GM08714 (cell line): ENCODE measurements around the gene KIFAP3.

Experiments used
- H3K4me3 ChIP-seq: fragments of 200-500 bp; sonication (Bioruptor generic); 2 replicates; pipeline ENCODE4 v1.5.1; 2014; ENCODE audit warnings: mild to moderate bottlenecking, low read length, inconsistent platforms
- ZNF274 ChIP-seq: IDR thresholded peaks from 2 replicates; pipeline ENCODE4 v1.6.1; 2012; ENCODE audit warnings: mild to moderate bottlenecking, low read depth, low read length

The KIFAP3 gene

GRCh38 chr1:169901115-169901514 lies 173.4 kb downstream of the KIFAP3 start:
- no peak overlapping the region for H3K4me3 ChIP-seq
- no peak for TF ChIP-seq ZNF274

- no peak for TF ChIP-seq ZNF274
- H3K4me3 ChIP-seq: no peak overlapping the region
These were observed 173.9 kb downstream of the KIFAP3 start for GRCh38 chr1:169900571-169900970.

GRCh38 chr1:169899519-169900217 lies 174.8 kb downstream of the KIFAP3 start:
- no peak overlapping the region for H3K4me3 ChIP-seq
- TF ChIP-seq ZNF274: no peak

- no peak for TF ChIP-seq ZNF274
- H3K4me3 ChIP-seq: no peak overlapping the region
These were observed 178.5 kb downstream of the KIFAP3 start for GRCh38 chr1:169896013-169896412.

- TF ChIP-seq ZNF274: no peak
- peak overlapping the region; percentile 90 for H3K4me3 ChIP-seq
These were observed 179.9 kb downstream of the KIFAP3 start for GRCh38 chr1:169894424-169895145.

- peak within 1 kb of the TSS; percentile 90 for H3K4me3 ChIP-seq
- no peak for TF ChIP-seq ZNF274
These were observed 180.7 kb downstream of the KIFAP3 start, which contains the start of gene SCYL3 for GRCh38 chr1:169893645-169894423. TSS of gene SCYL3 (minus strand) at chr1:169893896. CDS start at chr1:169888840, 5,056 bp downstream.

GRCh38 chr1:169892927-169893644 lies 181.4 kb downstream of the KIFAP3 start:
- H3K4me3 ChIP-seq: peak overlapping the region; percentile 90
- TF ChIP-seq ZNF274: no peak

GRCh38 chr1:169892176-169892926 lies 182.1 kb downstream of the KIFAP3 start:
- no peak for TF ChIP-seq ZNF274
- peak overlapping the region; percentile 90 for H3K4me3 ChIP-seq

GRCh38 chr1:169891539-169891885 lies 183.0 kb downstream of the KIFAP3 start:
- no peak for TF ChIP-seq ZNF274
- H3K4me3 ChIP-seq: peak overlapping the region; percentile 56

- TF ChIP-seq ZNF274: no peak
- H3K4me3 ChIP-seq: peak overlapping the region; percentile 56
These were observed 183.5 kb downstream of the KIFAP3 start for GRCh38 chr1:169890761-169891538.

- no peak overlapping the region for H3K4me3 ChIP-seq
- TF ChIP-seq ZNF274: no peak
These were observed 184.6 kb downstream of the KIFAP3 start for GRCh38 chr1:169889871-169890270.

GRCh38 chr1:169886931-169887330 lies 187.6 kb downstream of the KIFAP3 start:
- H3K4me3 ChIP-seq: no peak overlapping the region
- no peak for TF ChIP-seq ZNF274

GRCh38 chr1:169886422-169886821 lies 188.1 kb downstream of the KIFAP3 start:
- H3K4me3 ChIP-seq: no peak overlapping the region
- TF ChIP-seq ZNF274: no peak
